K562 (cell line): Measurements from ENCODE around the gene CEP44. TPM values are rescaled to one million over a fixed set of nuclear protein-coding genes. Genes with fewer than 3 reads are reported as not detected.

ENCODE experiments used
- ATAC-seq: fragments of 200-7000 bp; cut with Tn5 transposase; 3 replicates; pipeline ENCODE4 v1.9.1; 2020; ENCODE audit warnings: moderate library complexity
- BruUV-seq: library from RNA; stranded (reverse); fragments of 400-500 nt; replicated peaks from 2 replicates; lab custom pipeline; 2021; lab: Mats Ljungman, UMichigan
- CTCF ChIA-PET: fragments of 300-600 bp; formaldehyde crosslinking; extraction: SDS; loops from one replicate; lab custom pipeline; 2021; ENCODE audit warnings: low intra/inter-chr PET ratio; lab: Yijun Ruan, JAX
- POLR2A ChIA-PET: fragments of 300-600, 350-650 bp; sonication (Branson Sonifier 250); formaldehyde crosslinking; extraction: SDS; loops from one replicate; lab custom pipeline; 2021; ENCODE audit warnings: antibody characterized with exemption, inconsistent platforms; lab: Yijun Ruan, JAX
- DNase-seq, 4 experiments: peaks; one replicate each; pipeline versions ENCODE4 v3.0.0 to v3.0.0-alpha.2; 2011 to 2018; ENCODE audit warnings: low spot score in 3 of 4, mixed read lengths in 3 of 4; ENCODE audit errors: extremely low read depth in 1 of 4
- FAIRE-seq: peaks from 2 replicates; lab custom pipeline; 2011; peaks lifted over from hg19 to GRCh38; lab: Jason Lieb, UNC
- H2AFZ ChIP-seq: 2 replicates; pipeline ENCODE4 v1.6.0; 2011; ENCODE audit warnings: low read depth, low read length, control low read depth, inconsistent platforms
- H3K27ac ChIP-seq: fragments of 200-600 bp; 3 replicates; pipeline ENCODE4 v1.8.0; 2011; ENCODE audit warnings: low read depth, mild to moderate bottlenecking, control low read depth, inconsistent platforms, low read length, moderate library complexity, mixed read lengths; ENCODE audit errors: extremely low read depth
- H3K27me3 ChIP-seq, 2 experiments: fragments of 300-600 bp in 1 of 2; 2 replicates in 1 of 2; 3 replicates in 1 of 2; pipeline versions ENCODE4 v1.6.0 to v1.8.0; 2011; ENCODE audit warnings: inconsistent platforms in 2 of 2, low read length in 2 of 2, mild to moderate bottlenecking in 1 of 2, mixed read lengths in 1 of 2, moderate library complexity in 1 of 2; ENCODE audit not compliant: control insufficient read depth in 2 of 2, insufficient read depth in 2 of 2
- H3K36me3 ChIP-seq: fragments of 300-600 bp; 3 replicates; pipeline ENCODE4 v1.8.0; 2011; ENCODE audit warnings: mild to moderate bottlenecking, low read length, inconsistent platforms; ENCODE audit not compliant: control insufficient read depth, insufficient read depth
- H3K4me1 ChIP-seq, 2 experiments: fragments of 200-600 bp in 1 of 2; replicated peaks in 1 of 2; 2 replicates in 1 of 2; 3 replicates in 1 of 2; pipeline versions ENCODE4 v1.5.1 to v1.8.0; 2011; ENCODE audit warnings: inconsistent platforms in 2 of 2, low read length in 2 of 2, mild to moderate bottlenecking in 1 of 2, mixed read lengths in 1 of 2, moderate library complexity in 1 of 2; ENCODE audit not compliant: control insufficient read depth in 2 of 2, insufficient read depth in 2 of 2
- H3K4me2 ChIP-seq: 2 replicates; pipeline ENCODE4 v1.6.1; 2011; ENCODE audit warnings: low read length, control low read depth, inconsistent platforms, mixed read lengths; ENCODE audit not compliant: insufficient read depth
- H3K4me3 ChIP-seq: fragments of 200-600 bp; sonication (generic), shearing (Covaris generic); 2 replicates; pipeline ENCODE4 v1.5.1; 2016; ENCODE audit warnings: control low read depth, inconsistent platforms
- H3K79me2 ChIP-seq: fragments of 200-600 bp; 3 replicates; pipeline ENCODE4 v1.8.0; 2011; ENCODE audit warnings: low read length, inconsistent platforms; ENCODE audit not compliant: control insufficient read depth, insufficient read depth
- H3K9ac ChIP-seq, 2 experiments: 2 replicates each; pipeline versions ENCODE4 v1.6.0 to v1.6.1; 2011; ENCODE audit warnings: low read depth in 2 of 2, low read length in 2 of 2, control low read depth in 1 of 2, inconsistent platforms in 1 of 2, mild to moderate bottlenecking in 1 of 2, mixed read lengths in 1 of 2; ENCODE audit not compliant: insufficient read depth in 1 of 2
- H3K9me1 ChIP-seq: one replicate; pipeline ENCODE4 v1.6.0; 2011; ENCODE audit warnings: inconsistent platforms, mild to moderate bottlenecking, low read length, moderate library complexity; ENCODE audit not compliant: control insufficient read depth, insufficient read depth
- H3K9me3 ChIP-seq: replicated peaks from 2 replicates; pipeline ENCODE4 v1.5.1; 2011; ENCODE audit warnings: low read depth, low read length, inconsistent platforms; ENCODE audit not compliant: control insufficient read depth, insufficient read depth
- H4K20me1 ChIP-seq: replicated peaks from 2 replicates; pipeline ENCODE4 v1.6.1; 2011; ENCODE audit warnings: low read length, inconsistent platforms, mixed read lengths; ENCODE audit not compliant: control insufficient read depth, insufficient read depth
- ADNP ChIP-seq: fragments of 200-800 bp; sonication (Bioruptor generic); IDR thresholded peaks from 2 replicates; pipeline ENCODE4 v1.6.1; 2016; ENCODE audit warnings: missing genetic modification characterization, missing compliant biosample characterization
- EP400 ChIP-seq: fragments of 450-650 bp; IDR thresholded peaks from 2 replicates; pipeline ENCODE4 v1.6.1; 2017; ENCODE audit warnings: antibody characterized with exemption, mild to moderate bottlenecking, moderate library complexity
- IRF2 ChIP-seq: sonication (generic); formaldehyde crosslinking; IDR thresholded peaks from 2 replicates; pipeline ENCODE4 v1.8.1; 2022; ENCODE audit warnings: mild to moderate bottlenecking, missing genetic modification reagents
- JUND ChIP-seq, 2 experiments: IDR thresholded peaks; 2 replicates in 1 of 2; 3 replicates in 1 of 2; pipeline ENCODE4 v1.6.1; 2011; ENCODE audit warnings: borderline replicate concordance in 2 of 2, low read depth in 2 of 2, low read length in 2 of 2, improper control_type of control experiment in 1 of 2, missing biosample characterization in 1 of 2, missing genetic modification characterization in 1 of 2, missing genetic modification reagents in 1 of 2
- PTRF ChIP-seq: fragments of 450-650 bp; IDR thresholded peaks from 2 replicates; pipeline ENCODE4 v1.6.1; 2016; ENCODE audit warnings: mild to moderate bottlenecking, missing genetic modification characterization, missing compliant biosample characterization
- SAFB2 ChIP-seq: fragments of 200-400 bp; formaldehyde crosslinking; IDR thresholded peaks from 2 replicates; pipeline ENCODE4 v1.6.1; 2018; ENCODE audit warnings: borderline replicate concordance, low read length, low read depth, moderate library complexity; ENCODE audit not compliant: severe bottlenecking
- SIRT6 ChIP-seq: IDR thresholded peaks from one replicate; pipeline ENCODE4 v1.6.1; 2012; ENCODE audit warnings: low read depth, mild to moderate bottlenecking, control low read depth, inconsistent platforms, low read length, moderate library complexity
- STAT5A ChIP-seq: IDR thresholded peaks from 2 replicates; pipeline ENCODE4 v1.6.1; 2012; ENCODE audit warnings: low read length, inconsistent platforms, borderline replicate concordance
- TBP ChIP-seq: optimal IDR thresholded peaks from 2 replicates; pipeline ENCODE3; 2011; ENCODE audit warnings: low read depth, low read length, improper control_type of control experiment
- ZC3H8 ChIP-seq: fragments of 450-650 bp; IDR thresholded peaks from 2 replicates; pipeline ENCODE4 v1.6.1; 2017
- ZNF444 ChIP-seq: fragments of 250-450 bp; sonication (Bioruptor Pico); IDR thresholded peaks from 2 replicates; pipeline ENCODE4 v1.4.0; 2020; ENCODE audit warnings: mild to moderate bottlenecking, moderate library complexity
- WGBS: fragments of 100-300 bp; shearing (Covaris generic); methylation state at CpG from one replicate; pipeline ENCODE4 v1.1.6; 2016; ENCODE audit warnings: low coverage, mixed read lengths; ENCODE audit not compliant: insufficient coverage; ENCODE audit errors: missing lambda C conversion rate; 5-methylcytosine and 5-hydroxymethylcytosine counted together
- in situ Hi-C: fragments of 300-500 bp; cut with MboI; formaldehyde crosslinking; loops from 4 replicates; pipeline ENCODE4 v1.15.0; 2018; ENCODE audit warnings: inconsistent platforms, mixed read lengths
- intact Hi-C: fragments of 100-400 bp; cut with micrococcal nuclease; formaldehyde crosslinking; loops from 2 replicates; pipeline ENCODE4 v1.14.2; 2022
- polyA plus RNA-seq, 8 experiments: library from polyadenylated mRNA; depleted of rRNA in 4 of 8; stranded (reverse) in 5 of 8; unstranded in 3 of 8; fragments of >200 nt; fragmentation: Nextera tagmentation in 2 of 8; fragmentation: Illumina TruSeq in 1 of 8; extraction: Ambion mirVana in 2 of 8; extraction: Trizol in 1 of 8; gene quantifications; 2 replicates each; pipeline versions ENCODE4 v1.2.1 to v1.2.3, GENCODE V29; 2011 to 2014; ENCODE audit warnings: inconsistent platforms in 1 of 8, missing spikeins in 1 of 8
- total RNA-seq, 7 experiments: library from RNA; depleted of rRNA in 6 of 7; stranded (reverse); fragments of >200 nt in 6 of 7; fragmentation: Illumina TruSeq in 2 of 7; extraction: Trizol in 2 of 7; gene quantifications; 2 replicates each; pipeline versions ENCODE4 v1.2.1 to v1.2.3, GENCODE V29; 2011 to 2021; ENCODE audit warnings: low replicate concordance in 1 of 7
- TF ChIP-seq, protein P1 (sequence below): fragments of 200-400 bp; formaldehyde crosslinking; IDR thresholded peaks from 2 replicates; pipeline ENCODE4 v1.6.1; 2017; ENCODE audit warnings: mild to moderate bottlenecking, low read depth, low read length, moderate library complexity
- TF ChIP-seq, protein P2 (sequence below), 2 experiments: fragments of 450-650 bp; conservative IDR thresholded peaks; 2 replicates each; pipeline ENCODE4 v1.6.1; 2017; ENCODE audit warnings: mild to moderate bottlenecking in 2 of 2, moderate library complexity in 2 of 2
- TF ChIP-seq, protein P3 (sequence below), 2 experiments: IDR thresholded peaks; 2 replicates each; pipeline ENCODE4 v1.6.1; 2012; ENCODE audit warnings: improper control_type of control experiment in 2 of 2, low read depth in 2 of 2, low read length in 2 of 2, borderline replicate concordance in 1 of 2

The CEP44 gene
- total and polyA plus RNA-seq, 9 of the 15 experiments (the other 6 are each of a cell fraction or from before 2014, with no cell fraction given): 19.6 to 45.0 (median 24.4) TPM

DNA sequence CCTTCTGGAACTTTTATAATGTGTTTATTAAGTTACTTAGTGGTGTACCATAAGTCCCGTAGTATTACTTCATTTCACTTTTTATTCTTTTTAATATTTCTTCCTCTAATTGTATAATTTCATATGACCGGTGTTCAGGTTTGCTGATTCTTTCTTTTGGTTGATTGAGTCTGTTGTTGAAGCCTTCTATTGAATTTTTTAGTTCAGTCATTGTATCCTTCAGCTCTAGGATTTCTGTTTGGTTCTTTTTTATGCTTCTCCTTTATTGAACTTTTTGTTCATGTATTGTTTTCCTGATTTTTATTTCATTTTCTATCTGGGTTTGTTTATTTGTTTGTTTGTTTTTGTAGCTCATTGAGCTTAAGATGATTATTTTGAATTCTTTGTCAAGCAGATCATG, 8.8 kb downstream of the CEP44 start:
- intact Hi-C loops: no loop called here
- no peaks in the 10 kb centered on the region for H3K27me3 ChIP-seq
- ATAC-seq (no peak), FAIRE-seq (no peak), DNase-seq (no peak)
- ChIA-PET POLR2A (no interaction called here), CTCF (no interaction called here)
- in situ Hi-C loops: no loop called here
- H3K4me1 ChIP-seq: no peaks in the 10 kb centered on the region
- 91% methylated on average over 2 of the region's 2 CpGs for WGBS
- no peak overlapping the region for H3K4me2 ChIP-seq
- H3K27ac ChIP-seq: no peak overlapping the region
- H3K9ac ChIP-seq: no peak overlapping the region
- H3K36me3 ChIP-seq: peaks cover 24% of the 10 kb centered on the region
- no peak overlapping the region for H2AFZ ChIP-seq
- no peaks in the 10 kb centered on the region for H3K9me1 ChIP-seq
- H3K9me3 ChIP-seq: peaks cover 25% of the 10 kb centered on the region
- peaks cover 83% of the 10 kb centered on the region for H3K79me2 ChIP-seq
- no peak overlapping the region for H3K4me3 ChIP-seq
- no TSS peak for BruUV-seq
- H4K20me1 ChIP-seq: no peaks in the 10 kb centered on the region
- TF ChIP-seq EP400 (0 out of 2 replicates have a peak, but pooled peaks have one; percentile 23), STAT5A (no peak), ZNF444 (CRISPR knock-in tag) (no peak), SAFB2 (no peak), PTRF (tag) (no peak), ZC3H8 (no peak), JUND (IDR thresholded peaks at IDR 0.05; ENCODE audit: borderline replicate concordance, low read depth, low read length) (no peak), JUND (tag; IDR thresholded peaks at IDR 0.05; ENCODE audit: borderline replicate concordance, low read depth, low read length) (no peak), IRF2 (CRISPR knock-in tag) (no peak), TBP (no peak), SIRT6 (no peak), ADNP (no peak)
- TF ChIP-seq, protein P1, sequence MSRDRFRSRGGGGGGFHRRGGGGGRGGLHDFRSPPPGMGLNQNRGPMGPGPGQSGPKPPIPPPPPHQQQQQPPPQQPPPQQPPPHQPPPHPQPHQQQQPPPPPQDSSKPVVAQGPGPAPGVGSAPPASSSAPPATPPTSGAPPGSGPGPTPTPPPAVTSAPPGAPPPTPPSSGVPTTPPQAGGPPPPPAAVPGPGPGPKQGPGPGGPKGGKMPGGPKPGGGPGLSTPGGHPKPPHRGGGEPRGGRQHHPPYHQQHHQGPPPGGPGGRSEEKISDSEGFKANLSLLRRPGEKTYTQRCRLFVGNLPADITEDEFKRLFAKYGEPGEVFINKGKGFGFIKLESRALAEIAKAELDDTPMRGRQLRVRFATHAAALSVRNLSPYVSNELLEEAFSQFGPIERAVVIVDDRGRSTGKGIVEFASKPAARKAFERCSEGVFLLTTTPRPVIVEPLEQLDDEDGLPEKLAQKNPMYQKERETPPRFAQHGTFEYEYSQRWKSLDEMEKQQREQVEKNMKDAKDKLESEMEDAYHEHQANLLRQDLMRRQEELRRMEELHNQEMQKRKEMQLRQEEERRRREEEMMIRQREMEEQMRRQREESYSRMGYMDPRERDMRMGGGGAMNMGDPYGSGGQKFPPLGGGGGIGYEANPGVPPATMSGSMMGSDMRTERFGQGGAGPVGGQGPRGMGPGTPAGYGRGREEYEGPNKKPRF: no peak
- TF ChIP-seq, protein P2, sequence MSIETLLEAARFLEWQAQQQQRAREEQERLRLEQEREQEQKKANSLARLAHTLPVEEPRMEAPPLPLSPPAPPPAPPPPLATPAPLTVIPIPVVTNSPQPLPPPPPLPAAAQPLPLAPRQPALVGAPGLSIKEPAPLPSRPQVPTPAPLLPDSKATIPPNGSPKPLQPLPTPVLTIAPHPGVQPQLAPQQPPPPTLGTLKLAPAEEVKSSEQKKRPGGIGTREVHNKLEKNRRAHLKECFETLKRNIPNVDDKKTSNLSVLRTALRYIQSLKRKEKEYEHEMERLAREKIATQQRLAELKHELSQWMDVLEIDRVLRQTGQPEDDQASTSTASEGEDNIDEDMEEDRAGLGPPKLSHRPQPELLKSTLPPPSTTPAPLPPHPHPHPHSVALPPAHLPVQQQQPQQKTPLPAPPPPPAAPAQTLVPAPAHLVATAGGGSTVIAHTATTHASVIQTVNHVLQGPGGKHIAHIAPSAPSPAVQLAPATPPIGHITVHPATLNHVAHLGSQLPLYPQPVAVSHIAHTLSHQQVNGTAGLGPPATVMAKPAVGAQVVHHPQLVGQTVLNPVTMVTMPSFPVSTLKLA (conservative IDR thresholded peaks at IDR 0.05): no peak
- TF ChIP-seq, protein P3, sequence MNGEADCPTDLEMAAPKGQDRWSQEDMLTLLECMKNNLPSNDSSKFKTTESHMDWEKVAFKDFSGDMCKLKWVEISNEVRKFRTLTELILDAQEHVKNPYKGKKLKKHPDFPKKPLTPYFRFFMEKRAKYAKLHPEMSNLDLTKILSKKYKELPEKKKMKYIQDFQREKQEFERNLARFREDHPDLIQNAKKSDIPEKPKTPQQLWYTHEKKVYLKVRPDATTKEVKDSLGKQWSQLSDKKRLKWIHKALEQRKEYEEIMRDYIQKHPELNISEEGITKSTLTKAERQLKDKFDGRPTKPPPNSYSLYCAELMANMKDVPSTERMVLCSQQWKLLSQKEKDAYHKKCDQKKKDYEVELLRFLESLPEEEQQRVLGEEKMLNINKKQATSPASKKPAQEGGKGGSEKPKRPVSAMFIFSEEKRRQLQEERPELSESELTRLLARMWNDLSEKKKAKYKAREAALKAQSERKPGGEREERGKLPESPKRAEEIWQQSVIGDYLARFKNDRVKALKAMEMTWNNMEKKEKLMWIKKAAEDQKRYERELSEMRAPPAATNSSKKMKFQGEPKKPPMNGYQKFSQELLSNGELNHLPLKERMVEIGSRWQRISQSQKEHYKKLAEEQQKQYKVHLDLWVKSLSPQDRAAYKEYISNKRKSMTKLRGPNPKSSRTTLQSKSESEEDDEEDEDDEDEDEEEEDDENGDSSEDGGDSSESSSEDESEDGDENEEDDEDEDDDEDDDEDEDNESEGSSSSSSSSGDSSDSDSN (IDR thresholded peaks at IDR 0.05; ENCODE audit: borderline replicate concordance in 1 of 2, low read depth in 2 of 2, low read length in 2 of 2): no peak
